GM19324 (cell line): ENCODE measurements around the gene HOTAIR.

Experiments
- ATAC-seq: cut with Tn5 transposase; IDR thresholded peaks from one replicate; pipeline ENCODE4 v1.9.1; 2021; ENCODE audit warnings: mild to moderate bottlenecking, moderate library complexity; ENCODE audit not compliant: unreplicated experiment, low FRiP score

HOTAIR gene

DNA sequence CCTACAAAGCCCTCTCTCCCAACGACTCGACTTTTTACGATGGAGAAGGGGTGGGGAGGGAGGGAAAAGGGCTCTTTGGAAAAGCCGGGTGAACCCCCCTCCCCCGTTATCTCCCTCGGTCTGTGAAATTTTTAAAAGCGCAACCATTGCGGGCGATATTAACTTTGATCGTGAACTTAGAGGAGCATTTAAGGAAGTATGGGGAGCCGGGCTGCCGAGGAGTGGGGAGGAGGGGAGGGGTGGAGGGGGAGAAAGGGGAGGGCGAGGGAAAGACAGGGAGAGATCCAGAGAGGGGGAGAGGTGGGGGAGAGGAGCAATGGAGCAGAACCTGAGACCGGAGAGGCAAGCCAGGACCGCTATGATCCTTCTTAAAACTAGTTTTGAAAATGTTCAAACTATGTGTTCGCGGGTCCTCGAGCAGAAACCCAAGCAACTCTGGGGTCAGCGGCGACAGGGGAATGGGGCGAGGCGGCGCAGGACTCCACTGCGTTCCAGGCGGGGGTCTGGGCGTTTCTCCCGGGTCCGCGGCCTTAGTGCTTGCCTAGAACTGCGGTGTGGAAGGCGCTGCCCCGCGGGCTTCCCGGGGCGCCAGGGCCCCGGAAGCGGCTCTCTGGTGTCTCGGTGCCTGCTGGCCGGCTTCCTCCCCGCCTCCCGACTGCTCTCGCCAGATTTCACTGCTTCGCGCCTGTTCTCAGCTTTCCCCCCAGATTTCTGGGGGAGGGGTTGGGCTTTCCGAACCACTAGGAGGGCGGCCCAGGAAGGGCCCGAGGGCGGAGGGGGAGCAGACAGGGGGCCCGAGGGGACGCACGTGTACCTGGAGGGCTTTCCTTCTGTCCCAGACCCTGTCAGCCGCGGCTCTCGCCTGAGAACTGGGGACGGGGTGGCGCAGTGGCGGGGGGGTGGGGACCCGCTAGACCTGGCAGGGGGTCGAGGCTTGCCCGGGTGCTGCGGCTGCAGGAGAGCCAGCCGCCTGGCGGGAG lies at the start of gene HOTAIR:
TSS of gene HOTAIR (minus strand) at position 871 of the 980 bp plus-strand sequence.
- ATAC-seq, result no peak

DNA sequence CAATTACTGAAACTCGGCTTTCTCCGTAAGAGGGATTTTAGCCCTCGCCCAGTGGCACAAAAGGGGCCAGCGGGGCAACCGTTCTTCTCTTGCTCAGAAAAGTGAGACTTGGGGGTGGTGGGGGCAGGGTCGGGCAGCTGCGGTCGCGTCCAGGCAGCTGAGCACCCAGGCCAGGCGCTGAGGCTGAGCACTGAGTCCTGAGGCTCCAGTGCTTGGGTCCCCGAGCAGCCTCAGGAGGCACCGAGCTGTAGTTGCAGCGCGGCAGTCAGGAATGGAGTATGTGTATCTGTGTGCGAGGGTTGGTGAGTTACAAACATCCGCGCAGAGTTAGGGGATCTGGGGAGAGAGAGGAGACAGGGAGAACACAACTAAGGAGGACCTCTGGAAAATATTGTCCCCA lies 49.4 kb upstream of the HOTAIR start:
- no peak for ATAC-seq

DNA sequence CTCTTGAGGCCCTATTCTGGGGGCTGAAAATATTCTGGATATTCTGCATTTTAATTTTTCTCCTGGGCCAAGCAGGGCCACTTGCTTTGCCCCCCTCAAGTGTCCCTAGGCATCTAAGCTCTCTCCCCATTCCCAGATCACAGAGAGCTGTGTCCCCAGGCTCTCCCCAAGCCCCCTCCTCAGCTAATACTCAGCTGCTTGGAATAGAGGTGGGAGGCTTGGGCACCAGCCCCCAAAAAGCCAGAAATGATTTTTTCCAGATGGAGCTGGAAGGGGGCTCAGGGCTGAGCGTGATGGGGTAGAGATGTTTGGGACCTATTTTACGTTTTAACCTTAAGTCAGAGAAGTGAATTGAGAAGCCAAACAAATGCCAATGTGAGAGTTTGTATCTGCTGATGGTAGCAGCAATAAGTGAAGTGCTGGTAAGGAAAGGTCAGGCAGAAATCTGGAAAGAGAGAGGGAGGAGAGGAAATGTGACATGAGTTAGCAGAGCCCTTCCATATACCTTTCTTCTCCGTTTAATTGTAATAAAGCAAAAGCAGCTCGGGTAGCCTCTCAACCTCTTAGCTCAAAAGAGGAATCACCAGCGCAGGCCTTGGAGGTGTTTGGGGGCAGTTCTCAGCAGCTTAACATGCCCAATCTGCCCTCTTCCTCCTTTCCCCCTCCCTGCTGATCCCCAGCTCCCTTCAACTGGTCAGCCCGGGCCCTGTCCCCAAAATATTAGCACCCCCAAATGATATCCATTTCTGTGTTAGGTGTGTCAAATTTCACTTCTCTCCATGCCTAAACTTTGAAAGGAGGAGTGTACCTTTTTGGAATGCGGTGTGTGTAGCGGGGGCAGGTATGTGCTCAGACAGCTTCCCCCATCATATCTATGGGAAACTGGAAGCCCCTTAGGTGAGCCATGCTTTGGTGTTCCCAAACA lies 48.5 kb upstream of the HOTAIR start:
- no peak for ATAC-seq

DNA sequence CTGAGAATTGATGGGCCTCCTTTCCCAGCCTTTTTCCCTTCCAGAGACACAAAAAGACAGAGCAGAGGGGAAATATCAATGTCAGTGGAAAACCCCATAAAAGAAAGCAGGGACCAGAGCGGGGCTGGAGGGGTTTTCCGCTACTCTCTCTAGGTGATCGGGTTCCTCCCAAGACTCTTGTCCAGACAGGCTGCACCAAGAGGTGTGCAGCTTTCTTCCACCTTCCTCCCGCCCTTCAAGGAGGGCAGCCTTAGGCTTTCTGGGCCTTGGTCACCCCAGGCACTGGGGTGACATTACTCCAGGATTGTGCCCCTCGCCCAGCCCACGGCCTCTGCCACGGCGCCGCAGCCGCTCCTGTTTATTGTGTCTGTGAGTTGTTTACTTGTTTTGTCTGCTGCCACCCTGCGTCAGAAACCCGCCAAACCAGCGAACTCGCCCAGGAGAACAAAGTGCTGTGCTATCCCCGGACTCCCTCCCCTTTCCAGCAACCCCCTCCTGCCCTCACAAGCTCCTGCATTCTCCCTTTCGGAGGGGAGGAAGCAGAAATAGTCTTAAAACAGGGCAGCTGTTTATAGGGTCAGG lies 46.8 kb upstream of the HOTAIR start:
- ATAC-seq, result no peak

DNA sequence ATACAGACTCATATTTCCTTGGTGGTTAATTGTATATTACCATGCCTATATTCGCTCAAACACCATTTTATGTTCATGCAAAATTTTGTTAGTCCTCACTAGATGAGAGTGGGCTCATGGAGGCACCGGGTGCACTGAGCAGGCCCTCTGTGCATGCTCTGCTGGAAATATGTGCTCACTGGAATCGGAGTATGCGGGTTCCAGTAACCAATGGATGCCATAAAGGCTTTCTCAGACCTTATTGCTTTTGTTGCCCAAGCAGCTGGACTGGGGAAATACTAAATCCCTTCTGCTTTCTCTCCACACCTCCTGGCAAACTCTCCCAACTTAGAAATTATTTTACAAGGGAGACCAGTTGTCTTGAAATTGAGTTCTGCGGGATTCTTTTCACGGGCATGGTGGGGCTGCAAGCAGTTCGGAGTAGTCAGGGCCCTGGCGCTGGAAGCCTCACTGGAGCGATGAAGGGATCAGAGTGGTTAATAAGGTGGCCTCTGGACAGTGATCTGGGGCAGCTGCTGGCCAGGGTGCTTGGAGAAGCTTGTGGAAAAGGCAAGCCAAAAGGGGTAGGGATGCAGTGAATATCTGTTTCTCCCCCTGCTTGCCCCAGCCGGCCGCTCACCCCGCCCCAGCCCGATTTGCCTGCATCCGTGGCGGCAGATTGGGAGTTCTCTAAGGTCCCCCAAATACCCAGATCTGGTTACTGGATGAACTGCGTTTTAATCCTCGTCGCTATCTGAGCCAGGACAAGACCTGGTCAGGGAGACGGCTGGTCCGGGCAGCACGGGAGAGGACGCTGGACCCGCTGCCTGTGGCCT lies 46.0 kb upstream of the HOTAIR start:
- ATAC-seq, result no peak

DNA sequence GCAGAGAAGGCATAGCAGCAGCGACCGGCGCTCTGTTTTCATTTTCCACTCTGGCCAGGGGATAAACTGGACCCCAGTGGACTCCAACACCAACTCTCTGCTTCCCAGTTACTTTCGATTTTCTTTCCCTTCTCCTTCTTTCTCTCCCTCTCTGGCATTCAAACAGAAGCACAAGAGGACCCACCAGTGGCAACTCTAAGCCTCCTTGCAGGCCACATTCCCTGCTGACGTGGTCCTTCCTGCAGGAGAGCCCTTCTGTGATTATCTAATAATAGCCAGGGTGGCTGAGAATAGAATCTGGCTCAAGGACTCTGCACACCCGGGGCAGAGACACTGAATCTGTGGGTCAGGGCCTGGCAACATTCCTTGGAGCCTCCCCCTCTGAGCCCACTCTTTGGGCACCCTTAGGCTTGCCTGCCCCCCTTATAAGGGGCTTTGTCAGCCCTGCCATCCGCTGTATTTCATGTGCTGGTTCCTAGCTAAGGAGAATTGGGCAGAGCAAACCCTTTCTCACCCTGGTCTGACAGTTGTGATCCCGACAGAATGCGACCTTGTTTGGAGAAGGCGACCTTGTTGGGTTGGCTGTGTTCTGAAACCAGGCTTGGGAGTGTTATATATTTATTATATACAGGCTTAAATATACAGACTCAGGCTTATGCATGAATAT lies 45.3 kb upstream of the HOTAIR start:
- ATAC-seq, result no peak

DNA sequence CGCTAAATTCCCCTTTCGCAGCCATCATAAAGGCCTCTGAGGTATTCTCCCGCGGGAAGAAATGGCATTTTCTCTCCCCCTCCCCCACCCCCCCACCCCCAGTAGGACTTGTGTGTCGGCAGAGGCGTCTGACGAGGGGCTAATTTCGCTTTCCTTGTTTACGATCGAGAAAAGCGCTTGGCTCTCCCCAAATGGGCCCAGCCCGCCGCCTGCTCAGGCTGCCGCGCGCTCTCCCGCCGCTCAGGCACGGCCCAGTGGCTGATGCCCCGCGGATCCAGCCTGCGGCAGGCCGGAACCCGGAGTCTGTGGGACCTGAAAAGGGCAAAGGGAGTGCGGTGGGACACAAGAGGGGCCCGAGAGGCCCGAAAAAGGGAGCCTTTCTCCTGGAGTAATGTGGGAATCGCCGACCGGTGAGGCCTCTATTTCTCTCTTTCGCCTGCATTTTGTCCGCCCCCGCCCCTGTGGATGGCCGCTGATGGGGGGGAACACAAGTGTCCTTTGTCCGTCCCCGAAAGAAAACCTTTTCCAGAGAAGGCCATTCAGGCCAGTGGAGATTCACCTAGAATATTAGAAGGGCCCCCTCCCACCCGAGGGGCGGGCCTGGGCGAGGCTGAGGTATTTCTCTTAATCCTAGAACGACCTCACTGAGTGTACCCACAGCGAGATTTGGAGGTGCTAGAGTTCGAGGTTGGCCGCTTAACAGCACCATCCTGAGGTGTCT lies 44.5 kb upstream of the HOTAIR start:
- no peak for ATAC-seq

DNA sequence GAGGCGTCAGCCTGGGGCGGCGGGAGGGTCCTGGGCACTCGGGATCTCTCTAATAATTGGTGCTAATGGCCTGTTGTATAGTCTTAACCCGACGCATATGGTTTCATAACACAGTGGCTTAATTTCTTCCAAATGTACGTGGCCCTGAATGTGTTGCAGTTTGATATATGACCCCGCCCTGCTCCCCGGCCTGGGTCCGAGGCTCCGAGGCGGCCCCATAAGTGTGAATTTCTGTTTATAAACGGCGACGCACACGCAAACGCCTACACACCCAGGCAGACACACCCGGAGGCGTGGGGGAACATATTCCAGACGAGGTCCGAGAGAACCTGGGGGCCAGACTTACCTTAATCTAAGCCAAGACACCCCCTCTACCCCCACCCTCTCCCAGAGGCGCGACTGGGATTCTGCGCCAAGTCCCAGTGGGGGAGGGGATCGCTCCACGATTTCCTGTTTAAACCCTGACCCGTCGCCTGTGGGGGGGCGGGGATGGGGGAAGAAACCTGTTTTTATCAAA lies 43.8 kb upstream of the HOTAIR start:
- no peak for ATAC-seq

DNA sequence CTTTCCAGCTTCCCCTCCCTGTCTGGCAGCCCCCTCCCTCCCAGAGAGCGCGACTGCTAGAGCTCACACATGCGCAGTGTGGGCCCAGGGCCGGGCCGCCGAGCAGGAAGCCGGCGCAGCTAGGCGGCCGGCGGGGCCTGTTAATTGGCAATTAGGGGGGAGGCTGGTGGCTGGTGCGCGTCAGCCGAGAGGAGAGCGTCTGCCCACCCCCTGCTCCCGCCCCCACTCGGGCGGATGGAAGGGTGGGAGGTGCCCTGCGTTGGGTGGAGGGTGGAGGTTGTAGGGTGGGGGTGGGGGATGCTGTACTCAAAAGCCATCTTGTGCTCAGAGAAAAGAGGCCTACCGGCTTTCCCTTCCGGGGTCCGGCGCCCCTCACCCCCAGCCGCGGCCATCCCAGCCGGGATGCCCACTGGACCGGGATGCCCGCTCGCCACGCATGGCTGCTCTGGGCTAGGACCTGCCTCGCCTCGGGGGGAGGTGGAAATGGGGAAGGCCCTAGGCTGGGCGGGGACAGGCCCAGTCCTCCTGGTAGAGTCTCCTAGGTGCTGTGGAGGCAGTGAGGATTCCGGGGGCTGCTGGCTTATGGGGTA lies 43.2 kb upstream of the HOTAIR start:
- ATAC-seq, result peak; percentile 79

DNA sequence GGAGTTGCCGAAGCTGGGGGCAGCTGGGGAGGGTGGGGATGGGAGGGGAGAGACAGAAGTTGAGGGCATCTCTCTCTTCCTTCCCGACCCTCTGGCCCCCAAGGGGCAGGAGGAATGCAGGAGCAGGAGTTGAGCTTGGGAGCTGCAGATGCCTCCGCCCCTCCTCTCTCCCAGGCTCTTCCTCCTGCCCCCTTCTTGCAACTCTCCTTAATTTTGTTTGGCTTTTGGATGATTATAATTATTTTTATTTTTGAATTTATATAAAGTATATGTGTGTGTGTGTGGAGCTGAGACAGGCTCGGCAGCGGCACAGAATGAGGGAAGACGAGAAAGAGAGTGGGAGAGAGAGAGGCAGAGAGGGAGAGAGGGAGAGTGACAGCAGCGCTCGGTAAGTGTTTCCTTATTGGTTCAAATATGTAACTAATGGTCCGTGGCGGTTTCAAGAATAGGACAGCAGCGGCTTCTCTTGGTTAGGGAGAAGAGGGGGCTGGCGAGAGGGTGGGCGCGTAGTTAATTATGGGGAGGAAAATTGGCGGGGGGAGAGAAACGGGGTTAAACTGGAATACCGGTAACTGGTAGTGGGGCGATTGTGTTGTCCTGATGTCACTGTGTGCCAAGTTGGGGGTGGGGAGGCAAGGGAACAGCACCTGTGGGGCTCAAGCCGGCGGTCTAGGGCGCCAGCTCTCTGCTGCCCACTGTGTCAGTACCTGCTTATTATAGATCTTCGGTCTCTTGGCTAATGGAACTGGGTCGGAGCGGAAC lies 42.5 kb upstream of the HOTAIR start:
- peak; percentile 12 for ATAC-seq

DNA sequence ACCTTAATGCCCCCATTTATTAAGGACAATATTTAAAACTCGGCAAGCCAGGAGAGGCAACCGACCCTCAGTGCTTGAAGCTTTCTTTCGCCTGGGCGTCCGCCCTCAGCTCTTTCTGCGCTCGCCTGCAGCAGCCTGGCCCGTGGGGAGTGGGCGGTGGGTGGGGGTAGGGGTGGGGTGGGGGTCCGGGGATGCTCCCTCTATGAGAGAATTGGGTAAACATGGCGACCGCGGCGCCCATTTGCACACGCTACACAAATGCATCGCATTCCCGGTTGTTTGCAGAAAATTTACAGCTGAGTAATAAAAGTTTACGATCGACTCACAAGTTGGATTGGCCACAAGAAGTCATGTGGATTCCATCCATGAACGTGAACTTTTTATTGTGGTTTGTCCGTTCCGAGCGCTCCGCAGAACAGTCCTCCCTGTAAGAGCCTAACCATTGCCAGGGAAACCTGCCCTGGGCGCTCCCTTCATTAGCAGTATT lies 41.8 kb upstream of the HOTAIR start:
- no peak for ATAC-seq

DNA sequence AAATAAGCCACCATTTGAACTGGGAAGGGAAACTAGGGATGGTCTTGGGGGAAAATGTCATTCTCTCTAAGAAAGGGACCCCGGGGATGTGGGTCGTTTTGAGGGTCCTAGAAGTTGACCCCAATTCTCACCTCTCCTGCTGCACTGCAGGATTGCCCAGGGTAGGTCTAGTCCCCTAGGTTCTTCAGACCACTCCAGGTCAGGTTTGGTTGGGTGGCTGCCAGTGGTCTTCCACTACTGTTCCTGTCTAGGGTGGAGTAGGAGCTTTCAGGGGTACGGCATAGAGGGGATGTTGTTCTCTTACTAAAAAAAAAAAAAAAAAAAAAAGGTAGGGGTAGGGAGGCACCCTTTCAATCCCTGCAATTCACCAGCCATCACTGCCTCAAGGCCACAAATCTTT lies 41.3 kb upstream of the HOTAIR start:
- ATAC-seq, result no peak

DNA sequence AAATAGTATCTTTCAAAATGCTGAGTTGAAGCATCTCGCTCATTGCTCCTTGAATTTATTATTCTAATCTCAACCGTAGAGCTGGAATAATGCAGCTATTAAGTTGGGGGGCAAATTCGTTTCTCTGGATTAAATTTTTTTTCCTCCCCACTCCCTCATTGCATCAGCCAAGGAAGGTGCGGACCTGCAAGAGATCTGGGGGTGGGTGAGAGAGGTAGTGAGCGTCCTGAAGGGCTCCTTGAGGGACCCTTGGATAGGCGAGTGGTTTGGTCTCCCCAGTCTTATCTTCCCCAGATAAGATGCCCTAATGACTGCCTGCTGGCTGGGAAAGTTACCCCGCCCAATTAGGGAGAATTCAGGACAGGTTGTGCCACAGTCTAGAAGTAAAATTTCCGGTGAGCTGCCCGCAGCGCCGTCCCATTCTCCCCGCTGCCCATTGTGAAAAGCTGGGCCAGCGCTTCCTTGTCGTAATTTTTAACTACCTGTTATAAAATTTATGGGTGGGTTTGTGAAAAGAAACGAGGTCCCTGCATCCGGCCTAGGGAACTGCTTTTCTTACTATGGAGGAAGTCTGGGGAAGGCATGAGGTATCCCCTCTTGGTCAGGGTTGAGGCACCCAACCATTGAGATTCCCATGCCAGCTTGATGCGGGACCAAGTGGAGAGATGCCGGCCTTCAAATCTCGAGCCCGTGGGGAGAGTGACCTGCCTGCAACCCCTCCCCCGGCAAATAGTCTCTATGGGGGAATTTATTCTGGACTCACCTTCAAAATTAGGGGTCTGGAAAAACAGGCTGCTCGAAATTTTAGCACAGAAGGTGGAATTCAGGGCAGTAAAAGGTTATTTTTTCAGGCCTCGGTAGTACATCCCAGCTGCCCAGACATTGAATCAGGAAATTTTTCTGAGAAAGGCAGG lies 40.5 kb upstream of the HOTAIR start:
- ATAC-seq, result no peak

DNA sequence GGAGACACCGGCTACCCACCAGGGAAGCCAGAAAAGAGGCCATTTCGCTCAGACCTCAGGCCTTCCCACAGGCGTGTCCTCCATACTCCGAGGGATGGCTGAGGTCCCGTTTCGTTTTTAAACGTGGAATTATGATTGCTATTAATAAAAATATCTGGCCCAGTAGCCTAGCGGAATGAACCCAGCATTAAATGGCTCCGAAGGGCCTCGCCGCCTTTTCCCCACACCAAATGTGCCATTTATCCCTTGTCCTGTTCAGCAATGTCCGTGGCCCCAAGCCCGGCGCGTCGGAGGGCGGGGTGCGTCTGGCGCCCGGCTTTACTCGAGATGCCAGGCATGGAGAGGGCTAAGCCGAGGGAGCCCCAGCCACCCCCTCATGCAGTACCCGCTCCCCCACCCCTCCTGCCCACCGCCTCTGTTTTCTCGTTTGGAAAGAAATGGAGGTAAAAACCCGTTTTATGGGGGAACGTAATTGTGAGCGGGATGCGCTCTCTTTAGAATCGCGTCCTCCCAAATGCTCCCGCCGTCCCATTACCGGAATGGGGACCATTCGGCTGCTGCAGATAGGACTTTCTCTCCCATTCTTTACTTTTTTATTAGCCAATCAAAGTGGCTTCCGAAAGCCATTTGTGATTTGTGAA lies 39.7 kb upstream of the HOTAIR start:
- no peak for ATAC-seq

DNA sequence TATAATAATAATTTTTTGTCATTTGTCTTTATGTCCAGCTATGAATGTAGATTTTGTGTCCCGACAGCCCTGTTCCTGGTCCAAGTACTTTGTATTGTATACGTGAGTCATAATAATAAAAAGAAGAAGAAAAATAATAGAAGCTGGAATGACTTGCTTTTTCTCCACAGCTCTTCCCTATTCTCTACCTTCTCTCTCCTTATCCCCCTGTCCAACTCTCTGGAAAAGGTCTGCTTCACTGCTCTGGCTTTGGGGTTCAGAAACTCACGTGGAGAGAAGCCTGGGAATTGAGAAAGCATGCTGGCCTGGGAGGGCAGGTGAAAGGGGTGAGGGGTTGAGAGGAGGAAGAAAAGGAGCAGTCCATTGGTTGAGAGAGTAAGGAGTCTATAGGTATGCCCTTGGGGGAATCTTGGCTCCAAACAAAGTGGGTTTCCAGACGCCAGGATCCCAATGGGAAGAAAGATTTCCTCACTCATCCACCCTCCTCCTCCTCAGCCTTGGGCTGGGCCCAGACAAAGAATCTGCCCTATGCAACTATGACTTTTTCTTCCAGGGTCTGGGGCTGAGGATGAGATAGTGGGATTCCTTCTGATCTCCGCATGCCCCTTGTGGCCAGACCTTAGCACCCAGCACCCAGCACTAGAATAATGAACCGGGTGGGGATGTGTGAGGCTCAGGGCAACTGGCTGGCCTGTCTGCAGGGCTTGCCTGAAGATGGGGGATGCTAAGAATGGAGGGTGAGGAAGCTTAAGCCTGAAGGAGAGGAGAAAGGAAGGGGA lies 38.1 kb upstream of the HOTAIR start:
- no peak for ATAC-seq
